Muscle of arm (tissue), 12 donors: ENCODE measurements around the gene GLTPD2. TPM values are rescaled to one million over a fixed set of nuclear protein-coding genes. Genes with fewer than 3 reads are reported as not detected.
"Not testable (repeated sequence)": the region's sequence is repeated elsewhere in the genome, so short reads cannot be mapped to it uniquely, and the experiment has no call there.

Experiments
- DNase-seq: peaks from one replicate; pipeline ENCODE4 v3.0.0-alpha.2; 2013
- polyA plus RNA-seq, 12 donors: library from polyadenylated mRNA; unstranded; fragments of 120-200 nt; gene quantifications; one replicate each; pipeline ENCODE4 v1.2.1, GENCODE V29; 2013; ENCODE audit not compliant: insufficient read length in 12 of 12

The GLTPD2 gene
- polyA plus RNA-seq, 12 donors = 0.35 to 1.1 (median 0.51) TPM; not detected in 2

GRCh38 chr17:4807605-4808377, 19.0 kb downstream of the GLTPD2 start:
- DNase-seq = no peak

- no peak for DNase-seq
Measured at GRCh38 chr17:4808378-4808767, 19.6 kb downstream of the GLTPD2 start.

- DNase-seq = no peak
Measured at GRCh38 chr17:4810696-4811290, 22.0 kb downstream of the GLTPD2 start.

- DNase-seq = no peak
Measured at GRCh38 chr17:4811471-4811870, 22.7 kb downstream of the GLTPD2 start.

- DNase-seq = no peak
Measured at GRCh38 chr17:4812690-4813089, 23.9 kb downstream of the GLTPD2 start.

GRCh38 chr17:4815043-4815675, 26.4 kb downstream of the GLTPD2 start:
- DNase-seq = no peak

GRCh38 chr17:4816826-4817225, 28.1 kb downstream of the GLTPD2 start:
- DNase-seq = no peak

- no peak for DNase-seq
Measured at GRCh38 chr17:4818276-4818675, 29.5 kb downstream of the GLTPD2 start.

- DNase-seq = no peak
Measured at GRCh38 chr17:4822835-4823234, 34.1 kb downstream of the GLTPD2 start.

- DNase-seq = no peak
Measured at GRCh38 chr17:4823373-4824089, 34.8 kb downstream of the GLTPD2 start.

- DNase-seq = no peak
Measured at GRCh38 chr17:4827399-4827798, 38.6 kb downstream of the GLTPD2 start.

- not testable (repeated sequence) for DNase-seq
Measured at GRCh38 chr17:4832829-4833177, 44.0 kb downstream of the GLTPD2 start.

GRCh38 chr17:4833178-4833940, 44.6 kb downstream of the GLTPD2 start, which contains the start of gene MINK1:
Gene MINK1 (plus strand): TSS chr17:4833340. CDS start chr17:4833584, 244 bp downstream.
- peak; percentile 96 for DNase-seq

GRCh38 chr17:4833941-4834680, 45.3 kb downstream of the GLTPD2 start:
- DNase-seq = peak; percentile 41

GRCh38 chr17:4834681-4835020, 45.9 kb downstream of the GLTPD2 start:
- DNase-seq = no peak

- no peak for DNase-seq
Measured at GRCh38 chr17:4836221-4836620, 47.5 kb downstream of the GLTPD2 start.

GRCh38 chr17:4837471-4838308, 48.9 kb downstream of the GLTPD2 start:
- DNase-seq = no peak

- no peak for DNase-seq
Measured at GRCh38 chr17:4838309-4838785, 49.6 kb downstream of the GLTPD2 start.

- no peak for DNase-seq
Measured at GRCh38 chr17:4839221-4839620, 50.5 kb downstream of the GLTPD2 start.
